GM12875 (cell line): Measurements from ENCODE around the gene TPTE.
"Not testable (repeated sequence)": the region's sequence is repeated elsewhere in the genome, so short reads cannot be mapped to it uniquely, and the experiment has no call there.

ENCODE experiments used
- H3K4me3 ChIP-seq: one replicate; pipeline ENCODE4 v1.5.1; 2011; ENCODE audit warnings: low read depth, low read length, control low read depth
- CTCF ChIP-seq: IDR thresholded peaks from 2 replicates; pipeline ENCODE4 v1.5.1; 2011; ENCODE audit warnings: low read depth, mild to moderate bottlenecking, control low read depth, inconsistent platforms, low read length, moderate library complexity, borderline replicate concordance; ENCODE audit not compliant: insufficient read depth

Gene TPTE

GRCh38 chr21:10575311-10575667, 53.9 kb downstream of the TPTE start:
- H3K4me3 ChIP-seq: no peak overlapping the region
- no peak for TF ChIP-seq CTCF

DNA sequence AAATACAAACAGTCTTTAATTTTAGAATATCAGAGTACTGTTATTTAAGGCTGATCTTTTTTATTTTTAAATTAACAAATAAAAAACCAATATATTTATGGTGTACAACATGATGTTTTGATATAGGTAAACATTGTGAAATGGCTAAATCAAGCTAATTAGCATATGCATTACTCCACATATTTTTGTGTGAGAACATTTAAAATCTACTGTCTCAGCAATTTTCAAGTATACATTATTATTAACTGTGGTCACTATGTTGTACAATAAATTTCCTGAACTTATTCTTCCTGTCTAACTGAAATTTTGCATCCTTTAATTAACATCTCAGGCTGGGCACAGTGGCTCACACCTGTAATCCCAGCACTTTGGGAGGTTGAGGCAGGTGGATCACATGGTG, 57.5 kb downstream of the TPTE start:
- H3K4me3 ChIP-seq: not testable (repeated sequence)

DNA sequence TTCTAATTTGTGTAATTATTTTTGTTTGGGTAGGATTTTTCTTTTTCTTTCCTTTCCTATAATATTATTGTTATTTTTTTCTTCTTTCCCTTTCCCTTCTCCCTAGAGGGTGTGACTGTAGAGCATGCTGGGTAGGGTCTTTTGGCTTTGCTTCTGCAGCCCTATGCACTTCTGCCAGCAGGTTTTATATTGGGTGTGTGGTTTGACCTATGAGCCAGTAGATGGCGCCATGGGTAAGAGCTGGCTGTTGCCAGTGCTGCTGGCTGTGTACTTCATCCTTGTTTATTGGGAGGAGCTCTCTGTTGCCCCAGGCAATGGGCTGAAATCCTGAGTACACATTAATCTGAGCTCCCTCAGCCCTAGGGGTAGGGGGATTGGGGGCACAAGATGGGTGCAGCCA, 67.7 kb downstream of the TPTE start:
- H3K4me3 ChIP-seq: not testable (repeated sequence)

GRCh38 chr21:10607074-10607473, 85.7 kb downstream of the TPTE start:
- H3K4me3 ChIP-seq: not testable (repeated sequence)

DNA sequence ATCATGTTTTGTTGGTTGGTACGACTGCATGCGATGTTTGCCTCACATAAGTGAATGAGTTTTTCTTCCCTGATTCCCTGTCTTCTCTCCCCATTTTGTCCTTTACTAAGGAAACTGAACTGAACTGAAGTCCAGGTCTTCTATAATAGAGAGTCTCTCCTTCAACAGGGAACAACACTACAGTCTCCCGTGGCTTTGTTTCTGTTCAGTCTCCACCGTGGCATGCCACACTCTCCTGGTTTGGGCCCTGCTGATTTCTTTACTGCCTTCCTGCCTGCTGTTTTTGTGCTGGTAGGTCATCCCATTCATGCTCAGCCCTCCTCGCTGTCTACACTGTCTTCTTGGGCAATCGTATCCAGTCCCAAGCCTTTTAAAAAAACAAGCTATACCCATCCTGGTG, 92.9 kb downstream of the TPTE start:
- not testable (repeated sequence) for H3K4me3 ChIP-seq

DNA sequence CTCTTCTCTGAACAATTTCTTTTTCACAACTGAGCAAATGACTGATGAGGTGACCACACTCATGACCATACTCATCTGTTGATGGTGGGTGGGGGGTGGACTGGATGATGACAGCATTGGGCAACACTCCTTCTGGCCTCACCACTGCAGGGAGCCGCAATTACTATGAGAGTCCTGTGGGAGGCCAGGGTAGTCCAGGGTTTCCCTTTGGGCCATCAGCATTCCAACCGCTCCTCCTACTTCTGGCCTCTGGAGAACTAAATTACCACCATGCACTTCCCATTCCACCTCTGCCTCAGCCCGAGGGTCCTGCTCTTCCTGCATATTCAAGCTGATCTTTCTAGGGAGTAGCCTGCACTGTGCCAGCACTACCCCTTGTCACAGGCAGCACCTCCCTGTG, 94.7 kb downstream of the TPTE start:
- H3K4me3 ChIP-seq: not testable (repeated sequence)

DNA sequence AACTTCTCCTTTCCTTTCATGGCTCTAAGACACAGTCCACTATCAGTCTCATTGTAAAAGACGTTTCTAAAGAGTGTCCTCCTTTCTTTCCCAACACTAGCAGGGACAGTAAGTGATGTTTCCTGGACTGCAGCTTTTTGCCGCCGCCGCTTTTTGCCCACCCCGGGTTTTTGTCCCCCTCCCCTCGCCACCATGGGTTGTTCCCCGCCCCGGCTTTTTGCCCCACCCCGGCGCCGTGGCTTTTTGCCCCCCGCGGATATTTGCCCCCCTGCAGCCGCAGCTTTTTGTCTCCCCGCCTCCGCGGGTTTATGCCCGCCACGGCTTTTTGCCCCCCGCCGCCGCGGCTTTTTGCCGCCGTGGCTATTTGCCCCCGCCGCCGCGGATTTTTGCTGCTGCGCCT, 95.2 kb downstream of the TPTE start:
- no peak overlapping the region for H3K4me3 ChIP-seq
- TF ChIP-seq CTCF: no peak

DNA sequence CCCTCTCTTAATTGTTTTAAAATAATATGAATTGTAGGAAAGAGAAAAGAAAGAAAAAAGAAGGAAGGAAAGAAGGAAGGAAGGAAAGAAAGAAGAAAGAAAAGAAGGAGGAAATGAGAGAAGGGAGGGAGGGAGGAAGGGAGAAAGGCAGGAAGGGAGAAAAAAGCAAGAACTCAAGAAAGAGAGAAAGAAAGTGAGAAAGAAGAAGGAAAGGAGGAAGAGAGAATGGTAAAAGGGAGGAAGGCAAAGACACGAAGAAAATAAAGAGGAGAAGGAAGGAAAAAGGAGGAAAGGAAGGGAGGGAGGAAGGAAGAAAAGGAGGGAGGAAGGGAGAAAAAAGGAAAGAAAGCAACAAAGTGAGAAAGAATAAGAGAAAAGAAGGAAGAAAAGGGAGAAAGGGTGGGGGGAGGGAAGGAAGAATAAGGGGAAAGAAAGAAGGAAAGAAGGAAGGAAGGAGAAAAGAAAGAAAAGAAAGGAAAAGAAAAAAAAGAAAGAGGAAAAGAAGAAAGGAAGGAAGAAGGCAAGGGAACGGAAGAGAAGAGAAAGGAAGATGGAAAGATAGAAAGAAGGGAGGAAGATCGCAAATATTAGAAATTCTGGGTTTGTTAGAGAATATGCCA, 95.9 kb downstream of the TPTE start:
- not testable (repeated sequence) for H3K4me3 ChIP-seq

GRCh38 chr21:10627316-10627863, 106.0 kb downstream of the TPTE start:
- no peak for TF ChIP-seq CTCF
- no peak overlapping the region for H3K4me3 ChIP-seq

DNA sequence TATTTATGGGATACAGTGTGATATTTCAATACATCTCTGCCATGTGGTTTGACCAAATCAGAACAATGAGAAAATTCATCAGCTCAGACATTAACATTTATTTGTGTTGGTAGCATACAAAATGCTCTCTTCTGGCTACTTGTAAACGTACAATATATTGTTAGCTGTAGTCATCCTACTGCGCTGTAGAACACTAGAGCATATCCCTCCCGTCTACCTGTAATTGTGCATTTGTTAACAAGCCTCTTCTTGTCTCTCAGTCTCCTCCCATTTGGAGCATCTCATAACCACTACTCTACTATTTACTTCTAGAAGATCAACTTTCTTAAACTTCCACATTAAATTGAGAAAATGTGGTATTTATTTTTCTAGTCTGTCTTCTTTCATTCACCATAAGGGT, 107.9 kb downstream of the TPTE start:
- H3K4me3 ChIP-seq: not testable (repeated sequence)

DNA sequence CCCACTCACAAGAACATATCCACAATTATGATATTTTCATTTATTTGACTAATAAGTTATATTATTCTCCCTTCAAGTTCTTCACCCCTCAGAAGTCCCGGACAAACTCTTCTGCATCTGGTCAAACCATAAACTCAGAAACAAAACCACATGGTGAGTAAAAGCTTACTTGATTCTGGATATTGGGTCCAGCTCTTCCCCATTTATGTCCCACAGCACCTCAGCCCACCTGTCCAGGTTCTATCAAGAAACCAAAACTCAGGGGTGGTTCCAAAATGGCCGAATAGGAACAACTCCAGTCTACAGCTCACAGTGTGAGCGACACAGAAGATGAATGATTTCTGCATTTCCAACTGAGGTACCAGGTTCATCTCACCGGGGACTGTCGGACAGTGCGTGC, 109.4 kb downstream of the TPTE start:
- H3K4me3 ChIP-seq: not testable (repeated sequence)

GRCh38 chr21:10631316-10631715, 109.9 kb downstream of the TPTE start:
- H3K4me3 ChIP-seq: not testable (repeated sequence)

DNA sequence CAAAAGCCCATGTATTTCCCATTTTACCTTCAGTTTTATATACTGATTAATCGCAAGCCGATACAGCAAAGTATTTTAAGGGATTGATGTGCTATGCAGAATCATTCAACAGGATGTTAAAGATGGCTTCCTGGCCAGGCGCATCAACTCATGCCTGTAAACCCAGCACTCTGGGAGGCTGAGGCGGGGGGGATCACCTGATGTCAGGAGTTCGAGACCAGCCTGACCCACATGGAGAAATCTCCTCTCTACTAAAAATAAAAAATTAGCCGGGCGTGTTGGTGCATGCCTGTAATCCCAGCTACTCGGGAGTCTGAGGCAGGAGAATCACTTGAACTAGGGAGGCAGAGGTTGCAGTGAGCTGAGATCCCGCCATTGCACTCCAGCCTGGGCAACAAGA, 116.8 kb downstream of the TPTE start:
- not testable (repeated sequence) for H3K4me3 ChIP-seq
